GM19238 (cell line): ENCODE measurements around the gene POSTN.

Experiments
- DNase-seq: peaks from one replicate; pipeline ENCODE4 v3.0.0; 2011; ENCODE audit warnings: low spot score; ENCODE audit not compliant: insufficient read length

POSTN gene

GRCh38 chr13:37598597-37598996, at the start of gene POSTN:
POSTN (minus strand) TSS chr13:37598768; CDS start chr13:37598726, 42 bp downstream.
- DNase-seq = no peak

- DNase-seq = no peak
These were observed 48.6 kb upstream of the POSTN start for GRCh38 chr13:37647031-37647650.

GRCh38 chr13:37646531-37646930, 48.0 kb upstream of the POSTN start:
- DNase-seq = no peak

- DNase-seq = no peak
These were observed 46.7 kb upstream of the POSTN start for GRCh38 chr13:37645181-37645740.

- DNase-seq = no peak
These were observed 42.8 kb upstream of the POSTN start for GRCh38 chr13:37641391-37641790.

- no peak for DNase-seq
These were observed 41.9 kb upstream of the POSTN start for GRCh38 chr13:37640499-37640898.

GRCh38 chr13:37636701-37637100, 38.1 kb upstream of the POSTN start:
- no peak for DNase-seq

GRCh38 chr13:37632294-37632693, 33.7 kb upstream of the POSTN start:
- DNase-seq = no peak

GRCh38 chr13:37627428-37627827, 28.9 kb upstream of the POSTN start:
- no peak for DNase-seq

GRCh38 chr13:37621811-37622361, 23.3 kb upstream of the POSTN start:
- DNase-seq = no peak

- no peak for DNase-seq
These were observed 20.0 kb upstream of the POSTN start for GRCh38 chr13:37618554-37618953.

- no peak for DNase-seq
These were observed 18.6 kb upstream of the POSTN start for GRCh38 chr13:37617173-37617572.

GRCh38 chr13:37616131-37616530, 17.6 kb upstream of the POSTN start:
- DNase-seq = no peak

- no peak for DNase-seq
These were observed 16.7 kb upstream of the POSTN start for GRCh38 chr13:37615276-37615675.

GRCh38 chr13:37613638-37614037, 15.1 kb upstream of the POSTN start:
- DNase-seq = no peak

- no peak for DNase-seq
These were observed 14.7 kb upstream of the POSTN start for GRCh38 chr13:37613236-37613635.

- DNase-seq = no peak
These were observed 10.3 kb upstream of the POSTN start for GRCh38 chr13:37608750-37609339.

GRCh38 chr13:37602733-37603381, 4.3 kb upstream of the POSTN start:
- DNase-seq = no peak

GRCh38 chr13:37601648-37602440, 3.3 kb upstream of the POSTN start:
- no peak for DNase-seq

- no peak for DNase-seq
These were observed 951 bp upstream of the POSTN start for GRCh38 chr13:37599519-37599918.

GRCh38 chr13:37597477-37598025, 1.0 kb downstream of the POSTN start:
- DNase-seq = no peak
